ENCODE results near the gene RBM7.

DNA sequence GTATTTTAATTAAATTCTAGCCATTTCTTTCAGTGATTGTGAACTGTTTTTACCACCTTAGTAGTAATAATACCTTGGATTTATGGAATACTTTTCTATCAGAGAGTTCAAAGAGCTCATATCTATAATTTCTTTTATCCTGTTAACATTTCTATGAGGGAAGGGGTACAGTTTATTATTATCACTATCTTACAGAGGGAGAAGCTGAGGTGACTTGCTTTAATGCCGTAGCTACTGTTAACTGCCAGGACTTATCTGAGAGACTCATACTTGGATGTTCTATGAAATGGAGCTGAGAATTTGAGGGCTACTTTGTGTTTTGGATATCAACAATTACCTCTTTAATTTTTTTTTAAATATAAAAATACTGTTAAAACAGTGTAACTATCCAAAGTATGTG, 42.1 kb downstream of the RBM7 start:
- TF ChIP-seq, protein P1, sequence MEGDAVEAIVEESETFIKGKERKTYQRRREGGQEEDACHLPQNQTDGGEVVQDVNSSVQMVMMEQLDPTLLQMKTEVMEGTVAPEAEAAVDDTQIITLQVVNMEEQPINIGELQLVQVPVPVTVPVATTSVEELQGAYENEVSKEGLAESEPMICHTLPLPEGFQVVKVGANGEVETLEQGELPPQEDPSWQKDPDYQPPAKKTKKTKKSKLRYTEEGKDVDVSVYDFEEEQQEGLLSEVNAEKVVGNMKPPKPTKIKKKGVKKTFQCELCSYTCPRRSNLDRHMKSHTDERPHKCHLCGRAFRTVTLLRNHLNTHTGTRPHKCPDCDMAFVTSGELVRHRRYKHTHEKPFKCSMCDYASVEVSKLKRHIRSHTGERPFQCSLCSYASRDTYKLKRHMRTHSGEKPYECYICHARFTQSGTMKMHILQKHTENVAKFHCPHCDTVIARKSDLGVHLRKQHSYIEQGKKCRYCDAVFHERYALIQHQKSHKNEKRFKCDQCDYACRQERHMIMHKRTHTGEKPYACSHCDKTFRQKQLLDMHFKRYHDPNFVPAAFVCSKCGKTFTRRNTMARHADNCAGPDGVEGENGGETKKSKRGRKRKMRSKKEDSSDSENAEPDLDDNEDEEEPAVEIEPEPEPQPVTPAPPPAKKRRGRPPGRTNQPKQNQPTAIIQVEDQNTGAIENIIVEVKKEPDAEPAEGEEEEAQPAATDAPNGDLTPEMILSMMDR (conservative IDR thresholded peaks at IDR 0.05 in 1 of 2, IDR thresholded peaks at IDR 0.05 in 1 of 2; ENCODE audit: extremely low read depth in 1 of 2, insufficient read depth in 1 of 2, low read depth in 1 of 2, low read length in 2 of 2), result no peak
- no peak for TF ChIP-seq EZH2 (IDR thresholded peaks at IDR 0.05; ENCODE audit: borderline replicate concordance, low read length)
